GM18505 (cell line): ENCODE data around the gene NTM.

ENCODE experiments used
- ATAC-seq: cut with Tn5 transposase; IDR thresholded peaks from one replicate; pipeline ENCODE4 v1.9.1; 2021; ENCODE audit not compliant: unreplicated experiment
- POLR2A ChIP-seq: IDR thresholded peaks from 4 replicates; pipeline ENCODE4 v1.6.1; 2011; ENCODE audit warnings: borderline replicate concordance; ENCODE audit not compliant: insufficient read depth, insufficient read length; ENCODE audit errors: extremely low read depth

Gene NTM

GRCh38 chr11:132106096-132106982 lies 735.9 kb downstream of the NTM start:
- ATAC-seq: no peak
- TF ChIP-seq POLR2A: no peak

GRCh38 chr11:132111316-132111715 lies 740.9 kb downstream of the NTM start:
- no peak for TF ChIP-seq POLR2A
- no peak for ATAC-seq

- TF ChIP-seq POLR2A: no peak
- ATAC-seq: no peak
Measured at GRCh38 chr11:132111838-132112237, 741.4 kb downstream of the NTM start.

GRCh38 chr11:132112846-132113245 lies 742.4 kb downstream of the NTM start:
- TF ChIP-seq POLR2A: no peak
- ATAC-seq: no peak

GRCh38 chr11:132114185-132114584 lies 743.8 kb downstream of the NTM start:
- no peak for TF ChIP-seq POLR2A

GRCh38 chr11:132114743-132115142 lies 744.3 kb downstream of the NTM start:
- TF ChIP-seq POLR2A: no peak
- ATAC-seq: no peak

More at GRCh38 chr11:132114185-132114584, 743.8 kb downstream of the NTM start:
- ATAC-seq: no peak

DNA sequence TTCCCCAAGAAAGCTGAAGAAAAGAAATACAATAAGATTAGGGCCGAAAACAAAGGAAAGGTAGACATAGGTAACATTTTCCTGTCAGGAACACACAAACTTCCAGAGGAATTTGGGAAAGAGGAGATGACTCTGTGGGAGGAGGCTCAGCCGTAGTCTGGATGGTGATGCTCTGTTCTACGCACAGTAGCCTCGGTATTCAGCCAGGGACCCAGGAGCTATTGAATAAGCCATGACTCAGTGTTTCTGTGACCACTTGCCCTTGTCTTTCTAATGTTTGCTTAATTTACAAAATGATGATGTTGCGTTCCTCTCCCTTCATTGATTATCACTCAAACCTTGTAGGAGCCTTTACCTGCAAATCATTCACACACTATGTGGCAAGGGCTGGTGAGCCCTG lies 745.0 kb downstream of the NTM start:
- ATAC-seq: no peak

DNA sequence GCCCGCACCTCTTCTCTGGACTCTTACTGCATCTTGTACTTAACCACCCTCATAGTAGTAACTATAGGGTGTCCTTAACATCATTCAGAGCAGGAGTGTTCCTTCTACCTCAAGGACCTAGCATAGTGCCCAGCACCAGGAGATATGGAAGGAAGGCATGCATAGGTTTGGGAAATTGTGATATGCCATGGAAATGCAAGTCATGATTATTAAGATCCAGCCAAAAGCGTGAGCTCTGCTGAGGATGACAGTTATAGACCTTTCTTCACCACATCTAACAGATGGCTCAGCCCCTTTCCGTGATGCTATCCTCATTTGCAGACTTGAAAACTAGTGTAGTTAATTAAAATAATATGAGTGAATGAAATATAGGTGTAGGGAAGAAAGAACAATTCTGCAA lies 746.1 kb downstream of the NTM start:
- no peak for TF ChIP-seq POLR2A
- ATAC-seq: no peak

More for the DNA sequence above, 745.0 kb downstream of the NTM start:
- TF ChIP-seq POLR2A: no peak

DNA sequence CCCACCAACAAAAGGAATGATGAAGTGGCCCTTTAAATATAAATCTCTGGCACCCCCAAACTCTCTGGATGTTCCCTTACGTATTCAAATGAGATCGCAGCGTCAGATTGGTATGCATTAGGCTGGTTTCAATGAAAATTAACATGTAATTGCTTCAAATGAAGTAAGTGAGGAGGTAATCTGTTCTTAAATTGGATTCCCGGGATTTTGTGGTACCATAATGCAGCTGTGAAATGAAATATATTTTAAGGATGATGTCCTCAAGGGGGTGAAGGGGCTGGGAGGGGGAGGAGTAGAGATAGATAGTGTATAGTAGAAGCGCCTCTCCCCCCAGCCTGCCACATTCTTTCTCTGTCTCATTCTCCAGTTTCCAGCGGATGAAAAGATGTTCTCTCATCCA lies 748.2 kb downstream of the NTM start:
- no peak for TF ChIP-seq POLR2A
- no peak for ATAC-seq

DNA sequence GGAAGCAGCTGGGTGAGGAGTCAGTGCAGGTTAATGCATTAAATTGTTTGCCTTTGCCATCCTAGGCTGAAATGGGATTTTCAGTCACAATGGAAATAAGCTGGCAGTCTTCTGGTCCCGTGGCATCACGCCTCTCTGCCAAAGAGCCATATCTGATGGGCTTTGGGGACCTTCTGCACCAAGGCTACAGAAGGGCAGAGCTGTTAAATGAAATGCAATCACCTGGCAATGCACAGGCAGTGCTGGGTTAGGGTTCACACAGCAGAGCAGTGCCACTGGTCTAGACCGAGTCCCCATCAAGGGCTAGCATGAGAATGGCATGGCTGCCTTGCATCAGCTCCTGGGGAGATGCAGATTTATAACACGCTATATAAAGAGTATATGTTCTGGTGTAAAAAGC lies 749.2 kb downstream of the NTM start:
- ATAC-seq: no peak
- TF ChIP-seq POLR2A: no peak

GRCh38 chr11:132122735-132123134 lies 752.3 kb downstream of the NTM start:
- TF ChIP-seq POLR2A: no peak
- no peak for ATAC-seq

- no peak for TF ChIP-seq POLR2A
- ATAC-seq: no peak
Measured at GRCh38 chr11:132123449-132123848, 753.0 kb downstream of the NTM start.

DNA sequence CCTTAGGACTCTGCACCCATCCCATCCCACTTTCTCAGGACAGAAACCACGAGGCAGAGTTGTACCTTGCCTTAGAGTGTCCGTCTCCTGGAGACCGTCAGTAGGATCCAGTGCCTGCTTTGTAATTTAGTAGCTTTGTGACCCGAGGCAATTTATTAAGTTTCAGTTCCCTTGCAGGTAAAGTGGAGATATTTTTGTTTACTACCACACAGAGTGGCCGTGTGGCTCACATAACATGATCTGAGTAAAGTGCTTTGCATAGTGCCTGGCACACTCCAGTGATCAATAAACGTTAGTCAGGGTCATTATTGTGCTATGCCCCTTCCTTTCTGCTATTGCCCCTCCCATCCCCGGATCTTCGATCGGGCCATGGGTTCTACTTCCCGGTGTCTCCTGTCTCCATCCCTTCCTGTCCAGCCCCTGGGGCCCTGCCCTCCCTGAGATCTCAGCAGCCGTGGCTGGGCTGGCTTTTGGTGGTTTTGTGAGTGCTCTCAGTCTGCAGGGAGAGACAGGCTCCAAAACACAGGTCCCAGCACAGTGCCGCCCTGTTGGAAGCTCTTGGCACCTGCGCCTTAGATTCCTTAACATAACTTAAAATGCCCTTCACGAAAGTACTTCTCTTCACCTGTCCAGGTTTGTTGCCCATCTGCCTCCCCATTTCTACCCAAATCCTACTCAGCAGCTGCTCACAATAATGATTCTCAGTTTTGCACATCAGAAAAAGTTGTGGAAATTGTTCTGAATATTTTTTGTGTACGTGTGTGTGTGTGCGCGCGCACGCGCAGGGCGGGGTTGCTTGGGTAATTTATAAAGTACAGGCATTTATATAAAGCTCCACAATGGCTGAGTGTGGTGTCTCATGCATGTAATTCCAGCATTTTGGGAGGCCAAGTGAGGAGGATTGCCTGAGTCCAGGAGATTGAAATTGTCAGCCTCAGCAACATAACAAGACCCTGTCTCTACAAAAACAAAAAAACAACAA lies 753.7 kb downstream of the NTM start:
- no peak for ATAC-seq
- TF ChIP-seq POLR2A: no peak
